Liver (tissue), 9 donors: ENCODE data around the gene SPATA32. TPM values are rescaled to one million over a fixed set of nuclear protein-coding genes. Genes with fewer than 3 reads are reported as not detected.

Experiments used
- DNase-seq: peaks from one replicate; pipeline ENCODE4 v3.0.0-alpha.2; 2017; ENCODE audit warnings: low spot score
- H3K27ac ChIP-seq, 2 donors: one replicate each; pipeline ENCODE4 v1.7.0; 2013; ENCODE audit warnings: inconsistent platforms in 2 of 2, low read length in 2 of 2, control low read depth in 1 of 2, low read depth in 1 of 2, mild to moderate bottlenecking in 1 of 2
- H3K27me3 ChIP-seq, 4 donors: one replicate each; pipeline versions ENCODE4 v1.6.1 to v1.7.0; 2013; ENCODE audit warnings: low read length in 3 of 4, inconsistent platforms in 1 of 4, mild to moderate bottlenecking in 1 of 4, moderate library complexity in 1 of 4; ENCODE audit not compliant: control insufficient read depth in 4 of 4, insufficient read depth in 4 of 4
- H3K36me3 ChIP-seq, 4 donors: one replicate each; pipeline versions ENCODE4 v1.6.1 to v1.7.0; 2013; ENCODE audit warnings: low read length in 3 of 4, mild to moderate bottlenecking in 3 of 4, low read depth in 1 of 4, moderate library complexity in 1 of 4; ENCODE audit not compliant: control insufficient read depth in 4 of 4, insufficient read depth in 3 of 4
- H3K4me1 ChIP-seq, 4 donors: one replicate each; pipeline versions ENCODE4 v1.6.1 to v1.7.0; 2013; ENCODE audit warnings: low read length in 3 of 4, mild to moderate bottlenecking in 3 of 4, moderate library complexity in 1 of 4; ENCODE audit not compliant: control insufficient read depth in 4 of 4, insufficient read depth in 4 of 4
- H3K4me3 ChIP-seq, 3 donors: one replicate each; pipeline versions ENCODE4 v1.6.1 to v1.7.0; 2013; ENCODE audit warnings: low read length in 3 of 3, control low read depth in 1 of 3, low read depth in 1 of 3, mild to moderate bottlenecking in 1 of 3
- H3K9ac ChIP-seq, 2 donors: one replicate each; pipeline ENCODE4 v1.7.0; 2013; ENCODE audit warnings: low read length in 2 of 2, mild to moderate bottlenecking in 2 of 2, moderate library complexity in 2 of 2, control low read depth in 1 of 2, low read depth in 1 of 2
- H3K9me3 ChIP-seq, 4 donors: one replicate each; pipeline versions ENCODE4 v1.6.1 to v1.7.0; 2013; ENCODE audit warnings: low read length in 3 of 4; ENCODE audit not compliant: control insufficient read depth in 4 of 4
- ATF3 ChIP-seq: IDR thresholded peaks from 2 replicates; pipeline ENCODE4 v1.6.1; 2016; ENCODE audit warnings: antibody characterized with exemption
- EGR1 ChIP-seq, 2 donors: IDR thresholded peaks; 2 replicates each; pipeline ENCODE4 v1.6.1; 2016 to 2018; ENCODE audit warnings: antibody characterized with exemption in 2 of 2, low read depth in 2 of 2
- FOXA1 ChIP-seq: IDR thresholded peaks from 2 replicates; pipeline ENCODE4 v1.6.1; 2016; ENCODE audit warnings: antibody characterized with exemption
- GABPA ChIP-seq, 2 donors: IDR thresholded peaks in 1 of 2; conservative IDR thresholded peaks in 1 of 2; 2 replicates each; pipeline ENCODE4 v1.6.1; 2016; ENCODE audit warnings: antibody characterized with exemption in 2 of 2, mild to moderate bottlenecking in 1 of 2, moderate library complexity in 1 of 2
- HNF4A ChIP-seq, 2 donors: conservative IDR thresholded peaks; 2 replicates each; pipeline ENCODE4 v1.6.1; 2016; ENCODE audit warnings: antibody characterized with exemption in 2 of 2, mild to moderate bottlenecking in 2 of 2
- HNF4G ChIP-seq: IDR thresholded peaks from 2 replicates; pipeline ENCODE4 v1.6.1; 2016; ENCODE audit warnings: antibody characterized with exemption
- MAX ChIP-seq: IDR thresholded peaks from 2 replicates; pipeline ENCODE4 v1.6.1; 2016; ENCODE audit warnings: antibody characterized with exemption
- NR2F2 ChIP-seq: IDR thresholded peaks from 2 replicates; pipeline ENCODE4 v1.6.1; 2016; ENCODE audit warnings: antibody characterized with exemption
- RAD21 ChIP-seq, 2 donors: IDR thresholded peaks; 2 replicates each; pipeline ENCODE4 v1.6.1; 2016; ENCODE audit warnings: antibody characterized with exemption in 2 of 2, mild to moderate bottlenecking in 2 of 2
- RXRA ChIP-seq, 2 donors: IDR thresholded peaks; 2 replicates each; pipeline ENCODE4 v1.6.1; 2017 to 2018; ENCODE audit warnings: antibody characterized with exemption in 2 of 2, mild to moderate bottlenecking in 1 of 2
- TAF1 ChIP-seq: conservative IDR thresholded peaks from 2 replicates; pipeline ENCODE4 v1.6.1; 2016; ENCODE audit warnings: antibody characterized with exemption, mild to moderate bottlenecking
- WGBS: extraction: QIAGEN DNeasy Blood & Tissue Kit; methylation state at CpG from one replicate; pipeline ENCODE4 v1.1.7; 2013; 5-methylcytosine and 5-hydroxymethylcytosine counted together
- polyA plus RNA-seq, 2 donors: library from polyadenylated mRNA; stranded (reverse) in 1 of 2; unstranded in 1 of 2; fragments of 200-250 nt in 1 of 2; fragments of >200 nt in 1 of 2; fragmentation: Nextera tagmentation in 1 of 2; extraction: Ambion mirVana in 1 of 2; gene quantifications; one replicate each; pipeline versions ENCODE4 v1.2.1 to v1.2.3, GENCODE V29; 2013 to 2015
- total RNA-seq, 2 donors: library from RNA; depleted of rRNA; stranded (reverse); fragments of >200 nt; gene quantifications; one replicate each; pipeline ENCODE4 v1.2.3, GENCODE V29; 2014
- donor health status: healthy.
- donor health status: healthy.
- donor health status: healthy.
- donor health status: healthy.
- donor health status: healthy.

Gene SPATA32
- total and polyA plus RNA-seq, 4 donors = not detected

GRCh38 chr17:45292696-45293412, 31.0 kb upstream of the SPATA32 start:
- no peak overlapping the region for H3K9ac ChIP-seq
- TF ChIP-seq GABPA (IDR thresholded peaks at IDR 0.05 in 1 of 2, conservative IDR thresholded peaks at IDR 0.05 in 1 of 2) (no peak), ATF3 (no peak), RAD21 (IDR thresholded peaks at IDR 0.05) (no peak), HNF4A (conservative IDR thresholded peaks at IDR 0.05) (no peak), TAF1 (no peak), MAX (no peak), FOXA1 (no peak), NR2F2 (no peak), EGR1 (IDR thresholded peaks at IDR 0.05; ENCODE audit: low read depth in 2 of 2) (no peak)
- WGBS = 59% methylated on average over 12 of the region's 12 CpGs
- H3K4me1 ChIP-seq = peaks cover 23 to 88% (median 78%) of the 10 kb centered on the region in 4 donors
- H3K4me3 ChIP-seq = no peak overlapping the region
- H3K27me3 ChIP-seq = no peaks in the 10 kb centered on the region
- H3K27ac ChIP-seq = peak overlapping the region; percentile 52 to 77
- DNase-seq = no peak
- H3K36me3 ChIP-seq = peaks cover 0 to 3% (median 1%) of the 10 kb centered on the region in 4 donors
- H3K9me3 ChIP-seq = no peaks in the 10 kb centered on the region

GRCh38 chr17:45291171-45291805, 29.4 kb upstream of the SPATA32 start:
- Histone ChIP-seq H3K27me3 (no peaks in the 10 kb centered on the region), H3K9ac (peak overlapping the region in 1 of 2 donors; percentile 16), H3K27ac (peak overlapping the region in 1 of 2 donors; percentile 16), H3K4me1 (peaks cover 21 to 79% (median 75%) of the 10 kb centered on the region in 4 donors), H3K9me3 (no peaks in the 10 kb centered on the region), H3K36me3 (peaks cover 0 to 14% (median 4%) of the 10 kb centered on the region in 4 donors), H3K4me3 (no peak overlapping the region)
- TF ChIP-seq HNF4G (no peak), EGR1 (IDR thresholded peaks at IDR 0.05; ENCODE audit: low read depth in 2 of 2) (no peak), HNF4A (conservative IDR thresholded peaks at IDR 0.05) (no peak)
- DNase-seq = no peak
- WGBS = 66% methylated on average over 5 of the region's 5 CpGs

- Histone ChIP-seq H3K4me3 (no peak overlapping the region), H3K4me1 (peaks cover 19 to 73% (median 70%) of the 10 kb centered on the region in 4 donors), H3K27me3 (no peaks in the 10 kb centered on the region), H3K9me3 (no peaks in the 10 kb centered on the region), H3K9ac (no peak overlapping the region), H3K27ac (no peak overlapping the region), H3K36me3 (peaks cover 3 to 18% (median 4%) of the 10 kb centered on the region in 4 donors)
- no peak for TF ChIP-seq NR2F2
- TF ChIP-seq RXRA (IDR thresholded peaks at IDR 0.05) = no peak
- 90% methylated on average over 11 of the region's 11 CpGs for WGBS
- no peak for DNase-seq
Measured at GRCh38 chr17:45290269-45290765, 28.4 kb upstream of the SPATA32 start.
